Naive B cell (primary cell): Measurements from ENCODE around the gene HMOX1. TPM values are rescaled to one million over a fixed set of nuclear protein-coding genes. Genes with fewer than 3 reads are reported as not detected.
"Not testable (repeated sequence)": the region's sequence is repeated elsewhere in the genome, so short reads cannot be mapped to it uniquely, and the experiment has no call there.

Source experiments
- ATAC-seq, 2 donors: fragments of 150-1000 bp; cut with Tn5 transposase; 2 replicates each; pipeline ENCODE4 v1.10.0; 2021; ENCODE audit warnings: low read depth in 2 of 2, mild to moderate bottlenecking in 2 of 2, moderate library complexity in 2 of 2
- DNase-seq: peaks from one replicate; pipeline ENCODE4 v3.0.0; 2022
- H3K27ac Mint-ChIP-seq, 6 donors: one replicate each; pipeline ENCODE4 v1.8.0; 2020 to 2022; ENCODE audit warnings: mild to moderate bottlenecking in 6 of 6, mixed read lengths in 6 of 6, moderate library complexity in 5 of 6, inconsistent platforms in 2 of 6
- H3K27me3 Mint-ChIP-seq, 3 donors: one replicate each; pipeline ENCODE4 v1.8.0; 2021 to 2022; ENCODE audit warnings: mixed read lengths in 3 of 3, mild to moderate bottlenecking in 1 of 3
- H3K36me3 Mint-ChIP-seq, 2 donors: one replicate each; pipeline ENCODE4 v1.8.0; 2020 to 2022; ENCODE audit warnings: mixed read lengths in 2 of 2, inconsistent platforms in 1 of 2, mild to moderate bottlenecking in 1 of 2
- H3K4me1 Mint-ChIP-seq, 3 donors: one replicate each; pipeline ENCODE4 v1.8.0; 2020 to 2022; ENCODE audit warnings: mixed read lengths in 3 of 3, inconsistent platforms in 1 of 3, mild to moderate bottlenecking in 1 of 3, moderate library complexity in 1 of 3
- H3K4me3 Mint-ChIP-seq, 8 donors: one replicate each; pipeline ENCODE4 v1.8.0; 2020 to 2022; ENCODE audit warnings: mild to moderate bottlenecking in 8 of 8, mixed read lengths in 8 of 8, moderate library complexity in 8 of 8, inconsistent platforms in 2 of 8
- H3K9me3 Mint-ChIP-seq, 7 donors: one replicate each; pipeline ENCODE4 v1.8.0; 2020 to 2022; ENCODE audit warnings: mixed read lengths in 7 of 7, mild to moderate bottlenecking in 5 of 7, inconsistent platforms in 2 of 7, moderate library complexity in 1 of 7
- polyA plus RNA-seq, 6 donors: library from polyadenylated mRNA; unstranded; fragments of 300-500 nt; fragmentation: Illumina TruSeq; gene quantifications; one replicate each; pipeline ENCODE4 v1.2.3, GENCODE V29; 2021; ENCODE audit warnings: low read depth in 6 of 6

Gene HMOX1
- polyA plus RNA-seq, 6 donors from 2014 or later, result 1.2 to 6.3 (median 2.1) TPM

- Mint-ChIP-seq H3K27me3 (no peaks in the 10 kb centered on the region), H3K9me3 (peaks cover 0 to 4% (median 0%) of the 10 kb centered on the region in 7 donors), H3K36me3 (no peaks in the 10 kb centered on the region), H3K4me3 (peak overlapping the region in 1 of 8 donors; percentile 15), H3K4me1 (peaks cover 15 to 59% (median 27%) of the 10 kb centered on the region in 3 donors), H3K27ac (peak overlapping the region in 1 of 6 donors; percentile 16)
- DNase-seq (no peak), ATAC-seq (no peak)
These were observed 22.8 kb upstream of the HMOX1 start for GRCh38 chr22:35357883-35358621.

- Mint-ChIP-seq H3K4me3 (peak overlapping the region in 1 of 8 donors; percentile 61), H3K9me3 (peaks cover 0 to 4% (median 0%) of the 10 kb centered on the region in 7 donors), H3K4me1 (peaks cover 10 to 45% (median 23%) of the 10 kb centered on the region in 3 donors), H3K27ac (no peak overlapping the region), H3K36me3 (no peaks in the 10 kb centered on the region), H3K27me3 (no peaks in the 10 kb centered on the region)
- ATAC-seq, result no peak
- DNase-seq, result no peak
These were observed 21.4 kb upstream of the HMOX1 start for GRCh38 chr22:35359380-35360065.

GRCh38 chr22:35361001-35361558 is 19.8 kb upstream of the HMOX1 start:
- Mint-ChIP-seq H3K9me3 (peaks cover 0 to 2% (median 0%) of the 10 kb centered on the region in 7 donors), H3K4me3 (no peak overlapping the region), H3K27ac (peak overlapping the region in 1 of 6 donors; percentile 82), H3K36me3 (no peaks in the 10 kb centered on the region), H3K4me1 (peaks cover 5 to 31% (median 18%) of the 10 kb centered on the region in 3 donors), H3K27me3 (no peaks in the 10 kb centered on the region)
- no peak for ATAC-seq
- DNase-seq, result no peak

GRCh38 chr22:35363566-35364086 is 17.3 kb upstream of the HMOX1 start:
- no peak for DNase-seq
- Mint-ChIP-seq H3K4me1 (peaks cover 9 to 36% (median 32%) of the 10 kb centered on the region in 3 donors), H3K4me3 (no peak overlapping the region), H3K9me3 (no peaks in the 10 kb centered on the region), H3K36me3 (no peaks in the 10 kb centered on the region), H3K27ac (no peak overlapping the region), H3K27me3 (no peaks in the 10 kb centered on the region)
- no peak for ATAC-seq

- not testable (repeated sequence) for ATAC-seq, H3K27me3 Mint-ChIP-seq, H3K27ac Mint-ChIP-seq, H3K36me3 Mint-ChIP-seq, H3K9me3 Mint-ChIP-seq, H3K4me3 Mint-ChIP-seq, DNase-seq
- peaks cover 12 to 40% (median 37%) of the 10 kb centered on the region in 3 donors for H3K4me1 Mint-ChIP-seq
These were observed 16.7 kb upstream of the HMOX1 start for GRCh38 chr22:35364230-35364629.

GRCh38 chr22:35367331-35367886 is 13.5 kb upstream of the HMOX1 start:
- H3K27ac Mint-ChIP-seq, result peak overlapping the region in 5 of 6 donors; percentile 61 to 90 (median 89)
- DNase-seq (peak; percentile 84), ATAC-seq (peak; percentile 95)
- no peaks in the 10 kb centered on the region for H3K9me3 Mint-ChIP-seq
- peaks cover 21 to 48% (median 45%) of the 10 kb centered on the region in 3 donors for H3K4me1 Mint-ChIP-seq
- no peaks in the 10 kb centered on the region for H3K36me3 Mint-ChIP-seq
- peak overlapping the region in 6 of 8 donors; percentile 1 to 52 (median 34) for H3K4me3 Mint-ChIP-seq
- no peaks in the 10 kb centered on the region for H3K27me3 Mint-ChIP-seq

GRCh38 chr22:35368386-35368785 is 12.5 kb upstream of the HMOX1 start:
- no peaks in the 10 kb centered on the region for H3K27me3 Mint-ChIP-seq
- H3K4me3 Mint-ChIP-seq, result no peak overlapping the region
- no peak overlapping the region for H3K27ac Mint-ChIP-seq
- no peaks in the 10 kb centered on the region for H3K9me3 Mint-ChIP-seq
- no peaks in the 10 kb centered on the region for H3K36me3 Mint-ChIP-seq
- ATAC-seq (no peak), DNase-seq (no peak)
- H3K4me1 Mint-ChIP-seq, result peaks cover 21 to 45% (median 43%) of the 10 kb centered on the region in 3 donors

- Mint-ChIP-seq H3K36me3 (no peaks in the 10 kb centered on the region), H3K4me3 (no peak overlapping the region), H3K27me3 (no peaks in the 10 kb centered on the region), H3K9me3 (no peaks in the 10 kb centered on the region), H3K27ac (no peak overlapping the region), H3K4me1 (peaks cover 21 to 49% (median 43%) of the 10 kb centered on the region in 3 donors)
- DNase-seq (no peak), ATAC-seq (no peak)
These were observed 10.9 kb upstream of the HMOX1 start for GRCh38 chr22:35369996-35370395.

- H3K4me3 Mint-ChIP-seq, result peak overlapping the region in 1 of 8 donors; percentile 25
- DNase-seq (no peak), ATAC-seq (no peak)
- no peaks in the 10 kb centered on the region for H3K36me3 Mint-ChIP-seq
- H3K27me3 Mint-ChIP-seq, result no peaks in the 10 kb centered on the region
- peaks cover 25 to 53% (median 42%) of the 10 kb centered on the region in 3 donors for H3K4me1 Mint-ChIP-seq
- H3K9me3 Mint-ChIP-seq, result no peaks in the 10 kb centered on the region
- no peak overlapping the region for H3K27ac Mint-ChIP-seq
These were observed 7.1 kb upstream of the HMOX1 start for GRCh38 chr22:35373781-35374180.

GRCh38 chr22:35375031-35375430 is 5.9 kb upstream of the HMOX1 start:
- no peak for ATAC-seq
- DNase-seq, result no peak
- no peak overlapping the region for H3K27ac Mint-ChIP-seq
- H3K9me3 Mint-ChIP-seq, result no peaks in the 10 kb centered on the region
- no peaks in the 10 kb centered on the region for H3K27me3 Mint-ChIP-seq
- peaks cover 25 to 58% (median 38%) of the 10 kb centered on the region in 3 donors for H3K4me1 Mint-ChIP-seq
- no peaks in the 10 kb centered on the region for H3K36me3 Mint-ChIP-seq
- no peak overlapping the region for H3K4me3 Mint-ChIP-seq

GRCh38 chr22:35375526-35375925 is 5.4 kb upstream of the HMOX1 start:
- H3K4me1 Mint-ChIP-seq, result peaks cover 29 to 60% (median 41%) of the 10 kb centered on the region in 3 donors
- peak overlapping the region in 1 of 8 donors; percentile 67 for H3K4me3 Mint-ChIP-seq
- H3K27ac Mint-ChIP-seq, result no peak overlapping the region
- peaks cover 0 to 3% (median 0%) of the 10 kb centered on the region in 3 donors for H3K27me3 Mint-ChIP-seq
- no peaks in the 10 kb centered on the region for H3K36me3 Mint-ChIP-seq
- no peak for DNase-seq
- ATAC-seq, result no peak
- H3K9me3 Mint-ChIP-seq, result no peaks in the 10 kb centered on the region

GRCh38 chr22:35376728-35377472 is 4.0 kb upstream of the HMOX1 start:
- DNase-seq (peak; percentile 73), ATAC-seq (peak; percentile 84 to 85)
- H3K9me3 Mint-ChIP-seq, result no peaks in the 10 kb centered on the region
- peak overlapping the region; percentile 4 to 93 (median 82) for H3K27ac Mint-ChIP-seq
- no peaks in the 10 kb centered on the region for H3K36me3 Mint-ChIP-seq
- H3K27me3 Mint-ChIP-seq, result peaks cover 0 to 8% (median 0%) of the 10 kb centered on the region in 3 donors
- peaks cover 31 to 57% (median 45%) of the 10 kb centered on the region in 3 donors for H3K4me1 Mint-ChIP-seq
- H3K4me3 Mint-ChIP-seq, result peak overlapping the region; percentile 5 to 85 (median 66)
